IMR-90 (cell line): ENCODE results near the gene MITD1. TPM values are rescaled to one million over a fixed set of nuclear protein-coding genes. Genes with fewer than 3 reads are reported as not detected.

ENCODE experiments used
- ATAC-seq: fragments of 200-7000 bp; cut with Tn5 transposase; 2 replicates; pipeline ENCODE4 v1.9.1; 2020; ENCODE audit warnings: low read depth, mild to moderate bottlenecking, moderate library complexity
- BruUV-seq: library from RNA; stranded (reverse); fragments of 400-500 nt; replicated peaks from 2 replicates; lab custom pipeline; 2021; lab: Mats Ljungman, UMichigan
- CTCF ChIA-PET: fragments of 300-600 bp; formaldehyde crosslinking; extraction: SDS; loops from one replicate; lab custom pipeline; 2021; ENCODE audit warnings: antibody characterized with exemption; lab: Yijun Ruan, JAX
- POLR2A ChIA-PET: fragments of 300-600 bp; sonication (Branson Sonifier 250); formaldehyde crosslinking; loops from one replicate; lab custom pipeline; 2022; ENCODE audit warnings: antibody characterized with exemption; ENCODE audit not compliant: unreplicated experiment; lab: Charles Lee
- DNase-seq: peaks from one replicate; pipeline ENCODE4 v3.0.0; 2013
- H2AFZ ChIP-seq: replicated peaks from 2 replicates; pipeline ENCODE3; 2013; ENCODE audit warnings: low read length, mild to moderate bottlenecking; ENCODE audit not compliant: poor library complexity
- H2AK5ac ChIP-seq: 2 replicates; pipeline ENCODE4 v1.6.1; 2013; ENCODE audit warnings: low read depth, low read length, inconsistent platforms
- H2AK9ac ChIP-seq: replicated peaks from 2 replicates; pipeline ENCODE3; 2013; ENCODE audit warnings: mild to moderate bottlenecking, low read depth, low read length, moderate library complexity; ENCODE audit not compliant: poor library complexity
- H2BK120ac ChIP-seq: 2 replicates; pipeline ENCODE4 v1.6.1; 2013; ENCODE audit warnings: low read depth, low read length, inconsistent platforms
- H2BK15ac ChIP-seq: 3 replicates; pipeline ENCODE4 v1.6.1; 2013; ENCODE audit warnings: low read depth, low read length, inconsistent platforms
- H2BK20ac ChIP-seq: 2 replicates; pipeline ENCODE4 v1.6.1; 2013; ENCODE audit warnings: low read depth, mild to moderate bottlenecking, inconsistent platforms, low read length, moderate library complexity
- H2BK5ac ChIP-seq: 2 replicates; pipeline ENCODE4 v1.6.1; 2013; ENCODE audit warnings: mild to moderate bottlenecking, low read depth, low read length, inconsistent platforms; ENCODE audit not compliant: poor library complexity, severe bottlenecking
- H3K14ac ChIP-seq: replicated peaks from 2 replicates; pipeline ENCODE4 v1.6.1; 2013; ENCODE audit warnings: low read depth, low read length, inconsistent platforms
- H3K18ac ChIP-seq: 2 replicates; pipeline ENCODE4 v1.6.1; 2013; ENCODE audit warnings: low read depth, low read length, control low read depth
- H3K23ac ChIP-seq: 2 replicates; pipeline ENCODE4 v1.6.1; 2013; ENCODE audit warnings: low read depth, low read length, inconsistent platforms
- H3K27ac ChIP-seq: 2 replicates; pipeline ENCODE4 v1.5.1; 2013; ENCODE audit warnings: mild to moderate bottlenecking, control low read depth, low read length; ENCODE audit not compliant: insufficient read depth
- H3K27me3 ChIP-seq: 2 replicates; pipeline ENCODE4 v1.6.1; 2013; ENCODE audit warnings: low read length; ENCODE audit not compliant: control insufficient read depth, insufficient read depth
- H3K36me3 ChIP-seq: 2 replicates; pipeline ENCODE4 v1.6.1; 2013; ENCODE audit warnings: low read length, mixed read lengths; ENCODE audit not compliant: control insufficient read depth, insufficient read depth
- H3K4ac ChIP-seq: 2 replicates; pipeline ENCODE4 v1.6.1; 2013; ENCODE audit warnings: low read depth, low read length, inconsistent platforms
- H3K4me1 ChIP-seq: 2 replicates; pipeline ENCODE4 v1.6.1; 2013; ENCODE audit warnings: low read length, mixed read lengths; ENCODE audit not compliant: control insufficient read depth, insufficient read depth
- H3K4me2 ChIP-seq: 2 replicates; pipeline ENCODE4 v1.6.1; 2013; ENCODE audit warnings: low read depth, mild to moderate bottlenecking, control low read depth, low read length, moderate library complexity
- H3K4me3 ChIP-seq: 2 replicates; pipeline ENCODE4 v1.5.1; 2013; ENCODE audit warnings: low read depth, mild to moderate bottlenecking, control low read depth, low read length, moderate library complexity; ENCODE audit not compliant: insufficient read depth
- H3K56ac ChIP-seq: 2 replicates; pipeline ENCODE4 v1.6.1; 2013; ENCODE audit warnings: low read length, inconsistent platforms; ENCODE audit not compliant: insufficient read depth; ENCODE audit errors: extremely low read depth
- H3K79me1 ChIP-seq, 2 experiments: 2 replicates each; pipeline ENCODE4 v1.6.1; 2013; ENCODE audit warnings: low read length in 2 of 2, inconsistent platforms in 1 of 2, low read depth in 1 of 2
- H3K9ac ChIP-seq: 2 replicates; pipeline ENCODE4 v1.6.1; 2013; ENCODE audit warnings: low read depth, low read length, control low read depth
- H3K9me1 ChIP-seq: 2 replicates; pipeline ENCODE4 v1.6.1; 2013; ENCODE audit warnings: low read length, inconsistent platforms; ENCODE audit not compliant: insufficient read depth
- H3K9me3 ChIP-seq: 2 replicates; pipeline ENCODE4 v1.6.1; 2013; ENCODE audit warnings: low read length; ENCODE audit not compliant: control insufficient read depth, insufficient read depth
- H4K20me1 ChIP-seq: 2 replicates; pipeline ENCODE4 v1.6.1; 2013; ENCODE audit warnings: low read length, inconsistent platforms; ENCODE audit not compliant: insufficient read depth
- H4K5ac ChIP-seq: 2 replicates; pipeline ENCODE4 v1.6.1; 2013; ENCODE audit warnings: mild to moderate bottlenecking, low read depth, low read length, control low read depth
- H4K8ac ChIP-seq, 2 experiments: 2 replicates each; pipeline ENCODE4 v1.6.1; 2013; ENCODE audit warnings: low read depth in 2 of 2, low read length in 2 of 2, control low read depth in 1 of 2, inconsistent platforms in 1 of 2
- H4K91ac ChIP-seq: 2 replicates; pipeline ENCODE4 v1.6.1; 2013; ENCODE audit warnings: low read depth, low read length, inconsistent platforms; ENCODE audit not compliant: insufficient read depth
- BHLHE40 ChIP-seq: fragments of 150-350 bp; IDR thresholded peaks from 2 replicates; pipeline ENCODE4 v1.6.1; 2016; ENCODE audit warnings: mild to moderate bottlenecking, low read depth, low read length
- CHD1 ChIP-seq: IDR thresholded peaks from 2 replicates; pipeline ENCODE4 v1.6.1; 2012; ENCODE audit warnings: low read depth, low read length, improper control_type of control experiment
- MAZ ChIP-seq: IDR thresholded peaks from 2 replicates; pipeline ENCODE4 v1.6.1; 2012; ENCODE audit warnings: low read depth, mild to moderate bottlenecking, low read length, improper control_type of control experiment, moderate library complexity, borderline replicate concordance
- RCOR1 ChIP-seq: IDR thresholded peaks from 2 replicates; pipeline ENCODE4 v1.6.1; 2012; ENCODE audit warnings: mild to moderate bottlenecking, low read length, improper control_type of control experiment; ENCODE audit not compliant: insufficient replicate concordance
- SMC3 ChIP-seq: fragments of 150-350 bp; IDR thresholded peaks from 2 replicates; pipeline ENCODE4 v1.6.1; 2016; ENCODE audit warnings: low read depth, mild to moderate bottlenecking, antibody characterized with exemption, low read length, moderate library complexity
- WGBS, 2 experiments: methylation state at CpG; one replicate each; pipeline versions ENCODE4 v1.1.5 to v1.1.7; 2013; ENCODE audit warnings: missing lambda C conversion rate in 2 of 2; ENCODE audit not compliant: insufficient read length in 1 of 2; ENCODE audit errors: extremely low coverage in 2 of 2; 5-methylcytosine and 5-hydroxymethylcytosine counted together
- dilution Hi-C: fragments of 300-500 bp; cut with HindIII; formaldehyde crosslinking; loops from one replicate; pipeline ENCODE4 v1.14.3; 2018; ENCODE audit warnings: low sequenced_read_pairs; ENCODE audit not compliant: unreplicated experiment
- in situ Hi-C: fragments of 300-500 bp; cut with MboI; formaldehyde crosslinking; loops from 3 replicates; pipeline ENCODE4 v1.14.3; 2019; ENCODE audit warnings: low sequenced_read_pairs, inconsistent platforms, mixed read lengths
- intact Hi-C: fragments of 100-400 bp; cut with micrococcal nuclease; formaldehyde crosslinking; loops from 2 replicates; pipeline ENCODE4 v1.10.0; 2022
- polyA plus RNA-seq, 3 experiments: library from polyadenylated mRNA; depleted of rRNA; stranded (reverse); fragments of >200 nt; gene quantifications; 2 replicates each; pipeline ENCODE4 v1.2.3, GENCODE V29; 2012; ENCODE audit warnings: low replicate concordance in 1 of 3
- total RNA-seq: library from RNA; depleted of rRNA; stranded (reverse); fragments of >200 nt; gene quantifications from 2 replicates; pipeline ENCODE4 v1.2.3, GENCODE V29; 2012
- TF ChIP-seq, protein P1 (sequence below): fragments of 150-350 bp; IDR thresholded peaks from 2 replicates; pipeline ENCODE4 v1.6.1; 2017; ENCODE audit warnings: mild to moderate bottlenecking, antibody characterized with exemption, low read length, low read depth

Gene MITD1
- total and polyA plus RNA-seq, 2 of the 4 experiments (the other 2 are of a cell fraction) = 4.3 to 18.7 TPM

DNA sequence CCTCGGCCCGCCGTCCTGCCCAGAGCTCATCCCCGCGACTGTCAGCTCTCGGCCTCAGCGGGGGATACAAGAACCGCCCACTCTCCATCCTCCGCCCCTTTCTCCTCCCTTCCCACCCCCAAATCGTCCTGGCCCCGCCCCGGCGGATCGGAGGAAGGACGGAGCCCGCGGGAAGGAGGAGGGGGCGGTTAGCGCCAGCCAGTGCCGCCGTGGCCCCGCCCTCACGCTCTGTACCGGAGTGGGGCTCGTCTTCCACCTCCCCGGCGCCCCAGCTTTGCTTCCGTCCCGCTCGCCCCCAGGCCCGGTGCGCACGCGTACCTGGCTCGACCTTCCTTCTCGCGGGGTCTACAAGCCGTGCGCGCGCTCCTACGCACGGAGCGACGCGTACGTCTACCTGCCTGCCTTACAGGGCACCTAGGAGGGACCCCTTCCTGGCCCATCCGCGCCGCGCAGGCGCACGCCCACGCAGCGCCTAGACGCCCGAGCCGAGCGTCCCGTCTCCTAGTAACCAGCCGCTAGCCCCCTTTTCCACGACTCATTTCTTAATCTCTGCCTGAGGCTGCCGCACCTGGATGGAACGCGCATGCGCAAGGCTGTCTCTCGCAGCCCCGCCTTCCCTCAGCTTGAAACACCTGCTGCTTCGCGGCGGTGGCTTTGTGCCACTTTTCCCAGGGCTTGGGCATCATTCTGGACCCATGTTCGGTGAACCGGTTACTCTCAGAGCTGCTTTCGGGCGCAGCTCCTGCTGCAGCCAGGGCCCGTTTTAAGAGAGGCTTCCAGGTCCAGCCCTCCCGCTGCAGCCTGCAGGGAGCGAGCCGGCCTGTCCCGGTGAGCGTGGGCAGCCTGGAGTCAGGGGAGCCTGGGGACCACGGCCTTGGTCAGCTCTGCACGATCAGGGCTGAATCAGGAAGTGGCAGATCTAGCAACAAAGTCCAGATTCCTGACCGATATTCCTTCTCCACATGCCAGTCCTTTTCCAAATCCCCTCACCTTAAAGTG lies 39.4 kb downstream of the MITD1 start, which contains the start of gene C2orf15:
Gene C2orf15 (plus strand): TSS at position 598 of the 999 bp plus-strand sequence. CDS start 8,852 bp downstream, outside the sequence.
- Histone ChIP-seq H3K23ac (0 out of 2 replicates have a peak within 1 kb of the TSS, but pooled peaks have one; percentile 80), H3K14ac (no peak within 1 kb of the TSS), H3K4me1 (no peaks in the 10 kb centered on the region; the same call in 1 of the 2 replicates), H3K4me3 (peak within 1 kb of the TSS; percentile 94), H4K91ac (no peak within 1 kb of the TSS), H2AK5ac (no peak within 1 kb of the TSS), H3K9ac (peak within 1 kb of the TSS; percentile 53), H2AFZ (peak within 1 kb of the TSS; percentile 99), H4K20me1 (no peaks in the 10 kb centered on the region), H3K79me1 (no peaks in the 10 kb centered on the region), H3K56ac (no peak within 1 kb of the TSS), H2BK15ac (no peak within 1 kb of the TSS), H3K4ac (no peak within 1 kb of the TSS), H3K36me3 (no peaks in the 10 kb centered on the region), H2BK120ac (no peak within 1 kb of the TSS), H2AK9ac (peak within 1 kb of the TSS; percentile 84), H3K4me2 (peak within 1 kb of the TSS; percentile 99), H3K27me3 (peaks cover 2% of the 10 kb centered on the region), H3K27ac (no peak within 1 kb of the TSS; the same call in 1 of the 2 replicates), H4K8ac (peak within 1 kb of the TSS; percentile 13 to 54; a peak in 2 of 4 replicates), H4K5ac (peak within 1 kb of the TSS; percentile 13; the same call in 1 of the 2 replicates), H3K18ac (peak within 1 kb of the TSS; percentile 10; the same call in 1 of the 2 replicates), H3K9me3 (no peaks in the 10 kb centered on the region), H2BK5ac (no peak within 1 kb of the TSS), H2BK20ac (no peak within 1 kb of the TSS), H3K9me1 (no peaks in the 10 kb centered on the region; the same call in 1 of the 2 replicates)
- in situ Hi-C loops = no loop called here
- peak; percentile 74 for DNase-seq
- intact Hi-C loops = no loop called here
- peak; percentile 99 for ATAC-seq
- dilution Hi-C loops = no loop called here
- no TSS peak for BruUV-seq
- TF ChIP-seq, protein P1, sequence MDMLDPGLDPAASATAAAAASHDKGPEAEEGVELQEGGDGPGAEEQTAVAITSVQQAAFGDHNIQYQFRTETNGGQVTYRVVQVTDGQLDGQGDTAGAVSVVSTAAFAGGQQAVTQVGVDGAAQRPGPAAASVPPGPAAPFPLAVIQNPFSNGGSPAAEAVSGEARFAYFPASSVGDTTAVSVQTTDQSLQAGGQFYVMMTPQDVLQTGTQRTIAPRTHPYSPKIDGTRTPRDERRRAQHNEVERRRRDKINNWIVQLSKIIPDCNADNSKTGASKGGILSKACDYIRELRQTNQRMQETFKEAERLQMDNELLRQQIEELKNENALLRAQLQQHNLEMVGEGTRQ = no peak
- TF ChIP-seq RCOR1 (no peak), SMC3 (no peak), CHD1 (no peak), BHLHE40 (no peak), MAZ (peak; percentile 83; the same call in 1 of the 2 replicates)
- ChIA-PET CTCF (interaction anchor here (0.8 to 1.6 kb wide), 4 partner anchors 14 to 492 kb away, joined by 3 to 4 read pairs (median 3); partner anchors contain the start of genes LIPT1 and TSGA10), POLR2A (no interaction called here)
- WGBS, 2 experiments = 1% methylated on average over 35 of the region's 84 CpGs; no CpG with 5 or more reads in 1 of the 2 experiments
